CD4-positive, alpha-beta T cell treated with Interleukin-6 at 100 ng/mL for 8 hours (primary cell): ENCODE results near the gene HDAC7.

Source experiments
- DNase-seq: peaks from one replicate; pipeline ENCODE4 v3.0.0-alpha.2; 2020; ENCODE audit warnings: mixed read lengths, low spot score

Gene HDAC7

DNA sequence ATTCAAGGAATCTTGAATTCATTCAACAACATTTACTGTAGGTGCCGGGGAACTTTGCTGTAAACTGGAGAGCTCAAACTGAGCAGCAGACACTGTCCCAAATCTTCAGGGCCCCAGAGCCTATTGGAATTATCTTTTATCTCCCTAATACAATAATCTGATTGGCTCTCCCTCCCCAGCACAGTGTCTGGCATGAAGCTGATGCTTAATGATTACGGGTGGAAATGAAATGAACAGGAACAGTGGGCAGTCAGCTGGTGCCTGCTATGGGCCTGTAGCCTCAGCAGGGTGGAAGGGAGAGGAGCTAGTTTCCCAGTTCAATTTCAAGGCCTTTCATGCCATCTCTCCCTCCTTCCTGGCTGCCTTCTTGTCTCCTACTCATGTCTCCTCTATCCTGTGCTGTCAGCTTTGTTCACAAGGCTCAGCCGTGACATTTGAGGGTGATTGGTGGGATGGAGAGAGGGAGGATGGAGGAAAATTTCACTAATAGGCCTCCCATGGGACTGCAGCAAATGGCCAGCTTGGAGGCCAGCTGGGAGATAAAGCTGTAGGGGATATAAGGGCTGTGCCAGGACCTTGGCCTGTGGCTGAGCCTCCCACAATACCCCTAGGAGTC is 56.7 kb downstream of the HDAC7 start:
- no peak for DNase-seq

DNA sequence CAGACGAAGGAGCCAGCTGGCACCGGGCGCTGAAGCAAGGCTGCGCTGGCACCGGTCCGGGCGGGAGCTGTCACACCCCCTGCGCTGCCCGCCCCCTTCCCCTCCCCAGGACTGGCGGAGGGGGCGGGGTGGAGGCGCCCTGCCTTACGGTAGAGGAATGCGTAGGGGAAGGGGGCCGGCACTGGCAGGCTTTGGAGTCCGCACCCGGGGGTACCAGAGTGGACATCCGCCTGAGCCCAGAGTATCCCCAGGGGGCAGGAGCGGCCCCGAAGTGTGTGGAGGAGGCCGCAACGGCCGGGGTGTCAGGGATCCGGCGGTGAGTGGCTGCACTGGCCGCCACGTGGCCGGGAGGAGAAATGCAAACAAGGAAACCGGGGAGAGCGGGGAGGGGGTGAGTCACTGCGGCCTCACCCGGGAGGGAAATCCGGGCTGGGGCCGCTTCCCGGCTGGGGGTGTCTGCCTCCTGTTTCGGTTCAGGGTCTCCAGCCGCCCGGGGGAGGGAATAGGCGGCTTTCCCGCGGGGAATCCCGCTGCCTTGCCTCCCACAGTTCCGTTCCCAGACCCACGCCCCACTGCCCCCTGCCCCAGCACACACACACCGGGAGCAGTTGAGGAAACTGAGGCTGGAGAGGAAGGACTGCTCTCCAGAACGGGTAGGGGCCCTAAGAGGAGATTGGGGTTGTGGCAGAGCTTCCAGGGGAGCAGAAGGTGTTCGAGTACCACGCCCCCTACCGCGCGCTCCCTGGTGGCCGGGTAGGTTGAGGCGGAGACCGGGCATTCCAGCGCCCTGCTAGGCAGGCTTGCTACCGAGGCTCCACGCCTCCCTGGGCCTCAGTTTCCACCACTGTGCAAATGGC is 60.6 kb downstream of the HDAC7 start, which contains the start of gene RAPGEF3:
RAPGEF3 (minus strand) TSS at position 47 of the 857 bp plus-strand sequence. CDS start 324 bp downstream, outside the sequence.
- peak; percentile 68 for DNase-seq

DNA sequence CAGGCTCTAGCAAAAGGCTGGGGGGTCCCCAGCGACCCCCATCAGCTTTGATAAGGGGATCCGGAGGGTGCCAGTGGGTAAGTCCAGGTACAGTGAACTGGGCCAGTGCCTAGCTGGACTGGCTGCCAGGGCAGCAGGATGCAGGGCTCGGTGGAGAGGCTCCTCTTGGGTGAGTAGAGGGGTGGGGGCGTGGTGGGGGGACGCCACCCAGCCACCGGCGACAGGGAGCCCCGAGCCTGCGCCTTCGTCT is 61.2 kb downstream of the HDAC7 start:
- no peak for DNase-seq

DNA sequence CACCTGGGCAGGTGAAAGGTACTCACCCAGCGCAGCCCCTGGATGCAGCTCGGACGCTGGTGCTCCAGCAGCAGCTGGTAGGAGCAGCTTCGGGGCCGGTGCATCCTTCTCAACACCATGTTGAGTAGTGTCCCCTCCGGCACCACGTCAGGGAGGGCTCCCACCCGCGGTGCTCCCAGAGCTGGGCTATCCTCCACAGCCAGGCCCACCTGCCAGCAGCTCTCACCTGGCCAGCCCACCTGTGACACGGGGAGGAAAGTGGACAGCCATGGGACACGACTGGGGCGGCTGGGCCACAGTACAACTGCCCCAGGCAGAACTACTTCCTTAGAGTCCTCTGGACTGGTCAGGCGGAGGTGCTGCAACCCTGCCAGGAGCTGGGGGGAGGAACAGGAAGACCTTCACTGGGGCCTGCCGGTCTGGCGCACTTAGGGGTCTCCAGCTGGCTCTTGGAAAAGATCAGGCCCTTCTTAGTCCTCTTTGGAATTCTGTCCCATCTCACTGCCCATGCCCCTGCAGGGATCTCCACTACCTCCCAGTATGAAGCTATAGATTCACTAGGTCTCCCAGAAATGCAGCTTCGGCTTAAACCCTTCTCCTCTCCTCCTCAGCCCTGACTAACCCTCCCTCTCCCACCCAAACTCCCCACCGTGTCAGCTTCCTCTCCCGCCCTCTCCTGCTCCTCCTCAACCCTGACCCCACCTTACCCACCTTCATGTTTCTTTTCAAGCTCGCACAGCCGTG is 61.7 kb downstream of the HDAC7 start:
- DNase-seq: no peak

DNA sequence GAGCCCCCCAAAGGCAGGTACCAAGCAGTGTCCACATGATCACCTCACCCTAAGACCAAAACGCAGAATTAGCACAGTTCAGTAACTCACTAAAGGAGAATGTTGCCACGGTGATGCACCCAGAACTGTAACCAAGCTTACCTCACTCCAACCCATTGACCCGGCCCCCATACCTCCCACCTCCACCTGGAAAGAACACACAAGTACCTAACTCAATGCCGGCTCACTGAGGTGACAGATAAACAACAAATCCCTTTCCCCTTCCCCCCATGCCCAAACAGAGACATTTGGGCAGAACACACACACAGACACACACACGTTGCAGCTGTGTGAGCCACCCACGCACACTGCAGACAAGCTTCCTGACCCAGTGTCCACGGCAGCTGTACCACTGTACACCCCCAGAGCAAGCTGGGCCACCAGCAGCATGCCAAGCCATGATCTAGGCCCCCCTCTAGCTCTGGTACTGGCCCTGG is 62.3 kb downstream of the HDAC7 start:
- DNase-seq: no peak

DNA sequence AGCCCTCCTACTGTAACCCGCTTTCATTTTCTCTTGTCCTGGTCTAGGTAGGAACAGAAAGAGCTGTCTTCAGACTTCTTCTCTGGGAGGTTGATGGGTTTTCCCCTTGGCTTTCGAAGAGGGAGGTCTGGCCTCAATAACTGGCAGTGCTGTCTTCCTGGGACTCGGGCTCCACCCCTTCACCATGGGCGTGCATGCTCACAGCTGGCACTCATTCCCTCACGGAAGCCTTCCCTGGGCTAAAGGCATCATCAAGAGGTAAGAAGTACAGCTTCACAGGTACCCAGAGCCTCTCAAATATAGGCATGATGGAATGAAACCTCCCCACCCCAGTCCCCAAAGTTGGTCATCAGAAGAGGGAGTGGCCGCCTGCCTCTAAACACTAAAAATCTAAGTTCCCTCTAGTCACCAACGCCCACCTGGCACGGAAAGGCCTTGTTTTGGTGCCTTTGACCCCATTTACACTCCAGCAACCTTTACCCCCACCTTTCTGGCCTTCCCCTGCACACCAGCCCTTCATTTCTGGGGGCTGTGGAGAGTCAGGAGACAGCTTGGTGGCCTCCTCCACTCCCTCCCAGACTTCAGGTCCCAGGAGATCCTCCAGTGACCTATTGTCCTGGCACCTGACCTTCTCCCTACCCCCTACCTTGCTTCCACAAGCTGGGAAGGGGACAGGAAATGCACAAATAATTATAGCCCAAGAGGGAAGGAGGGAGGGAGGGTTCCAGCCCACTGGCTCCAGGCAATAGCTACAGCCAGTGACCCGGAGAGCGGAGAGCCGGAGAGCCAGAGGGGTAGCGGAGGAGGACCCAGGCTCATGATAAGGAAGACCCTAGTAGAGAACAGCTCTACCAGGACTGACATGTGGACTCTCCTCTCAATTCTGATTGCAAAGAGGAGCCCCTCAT is 63.8 kb downstream of the HDAC7 start:
- DNase-seq: no peak

DNA sequence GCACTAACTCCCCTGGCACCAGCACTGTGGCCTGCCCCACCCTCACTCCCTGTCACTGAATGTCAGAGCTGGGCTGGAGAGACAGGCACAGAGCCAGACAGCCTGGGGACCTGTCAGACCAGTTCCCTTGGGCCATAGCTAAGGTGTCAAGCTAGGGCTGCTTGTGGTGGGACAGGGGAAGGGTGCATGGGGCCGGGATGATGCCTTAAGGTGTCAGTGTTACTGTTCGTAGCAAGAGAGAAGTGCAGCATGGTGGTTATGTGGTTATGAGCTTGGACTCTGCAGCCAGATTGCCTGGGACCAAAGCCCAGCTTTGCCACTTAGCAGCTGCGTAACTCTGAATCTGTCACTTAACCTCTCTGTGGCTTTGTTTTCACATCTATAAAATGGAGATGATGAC is 64.8 kb downstream of the HDAC7 start:
- DNase-seq: no peak

DNA sequence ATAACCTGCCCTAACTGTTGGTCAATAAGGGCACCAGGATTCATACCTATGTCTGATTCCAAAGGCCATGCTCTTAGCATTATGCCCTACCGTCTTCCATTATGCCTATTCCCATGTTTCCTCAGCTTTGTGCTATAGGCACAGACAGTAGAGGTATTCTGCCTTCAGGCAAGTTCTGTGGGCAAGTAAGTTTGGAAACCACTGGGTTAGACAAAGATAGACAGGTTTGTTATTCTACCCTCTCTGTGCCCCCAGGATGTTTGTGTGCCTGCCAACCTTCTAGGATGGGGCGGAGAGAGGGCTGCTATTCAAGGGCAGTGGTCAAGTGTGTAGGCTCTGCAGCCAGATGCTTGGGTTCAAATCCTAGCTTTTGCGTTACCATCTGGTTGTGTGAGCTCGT is 65.6 kb downstream of the HDAC7 start:
- no peak for DNase-seq

DNA sequence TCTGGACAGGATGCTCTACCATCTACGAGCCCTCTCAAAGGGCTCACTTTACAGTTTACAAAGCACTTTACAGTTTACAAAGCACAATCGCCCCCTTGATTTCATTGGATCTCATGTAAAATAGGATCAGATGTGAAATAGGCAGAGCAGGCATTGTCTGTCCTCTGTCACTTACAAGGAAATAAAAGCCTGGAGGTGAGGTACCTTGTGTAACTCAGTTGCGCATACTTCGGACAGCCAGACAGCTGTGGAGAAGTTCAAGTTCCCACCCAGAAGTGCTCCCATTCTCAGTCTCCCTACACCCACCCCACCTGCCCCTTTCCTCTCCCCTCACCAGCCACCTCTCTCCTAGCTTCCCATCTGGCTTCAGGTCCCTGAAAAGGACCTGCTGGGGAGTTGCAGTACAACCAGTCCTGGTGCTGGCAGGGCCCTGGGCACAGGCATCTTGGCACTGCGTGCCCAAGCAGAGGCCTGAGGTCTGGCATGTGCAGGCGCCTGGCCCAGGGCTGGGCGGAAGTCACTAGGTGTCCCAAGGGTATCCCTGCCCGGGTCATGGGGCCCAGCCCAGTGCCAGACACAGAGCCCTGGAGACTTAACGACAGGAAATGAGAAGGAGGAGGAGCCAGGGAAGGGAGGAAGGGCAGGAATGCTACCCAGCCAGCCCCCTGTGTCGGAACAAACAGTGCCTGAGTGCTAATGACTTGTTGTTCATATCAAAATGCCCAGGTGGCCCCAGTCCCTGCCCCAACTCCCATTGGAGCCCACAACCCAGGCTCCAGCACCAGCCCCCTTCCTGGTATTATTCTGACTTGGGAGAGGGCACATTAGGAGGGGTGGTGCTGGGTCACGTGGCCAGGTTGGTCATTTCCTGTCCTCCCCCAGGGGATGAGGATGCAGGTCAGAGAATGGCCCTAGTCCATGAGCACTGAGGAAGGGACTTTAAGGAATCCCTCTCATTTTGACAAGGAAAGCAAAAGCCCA is 66.4 kb downstream of the HDAC7 start:
- DNase-seq: no peak

DNA sequence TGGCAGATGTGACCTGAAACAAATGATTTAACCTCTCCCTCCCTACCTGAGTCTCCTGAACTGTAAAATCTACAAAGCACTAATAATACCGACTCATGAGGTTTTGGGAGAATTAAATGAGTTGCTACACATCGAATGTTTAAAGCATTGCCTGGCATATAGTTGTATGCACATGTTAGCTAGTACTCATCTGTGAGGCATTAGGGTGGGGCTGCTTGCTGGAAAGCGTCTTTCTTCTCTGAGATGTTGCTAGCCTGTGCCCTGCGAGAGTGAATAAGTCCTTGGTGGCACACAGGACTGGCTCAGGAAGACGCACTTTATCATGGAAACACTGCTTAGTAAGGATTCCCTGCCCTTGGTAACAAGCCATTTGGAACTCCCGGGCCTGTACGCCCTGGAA is 67.2 kb downstream of the HDAC7 start:
- DNase-seq: no peak

DNA sequence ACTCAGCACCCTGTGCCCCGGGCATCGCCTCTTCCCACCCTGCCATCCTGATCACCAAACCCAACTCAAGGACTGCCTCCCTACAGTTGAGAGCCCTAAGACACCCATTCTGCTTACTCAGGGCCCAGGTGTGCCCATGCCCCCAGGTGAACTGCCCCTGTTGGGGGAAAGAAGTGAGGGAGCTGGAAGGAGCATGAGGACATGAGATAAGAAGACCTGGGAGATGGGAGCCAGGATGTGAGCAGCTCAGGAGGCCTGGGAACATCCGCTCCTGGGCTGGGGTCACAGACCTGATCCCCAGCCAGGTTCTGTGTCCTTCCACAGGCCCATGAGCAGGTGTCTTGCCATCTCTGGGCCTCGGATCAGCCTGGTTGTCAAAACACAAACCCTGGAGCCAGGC is 67.6 kb downstream of the HDAC7 start:
- no peak for DNase-seq

DNA sequence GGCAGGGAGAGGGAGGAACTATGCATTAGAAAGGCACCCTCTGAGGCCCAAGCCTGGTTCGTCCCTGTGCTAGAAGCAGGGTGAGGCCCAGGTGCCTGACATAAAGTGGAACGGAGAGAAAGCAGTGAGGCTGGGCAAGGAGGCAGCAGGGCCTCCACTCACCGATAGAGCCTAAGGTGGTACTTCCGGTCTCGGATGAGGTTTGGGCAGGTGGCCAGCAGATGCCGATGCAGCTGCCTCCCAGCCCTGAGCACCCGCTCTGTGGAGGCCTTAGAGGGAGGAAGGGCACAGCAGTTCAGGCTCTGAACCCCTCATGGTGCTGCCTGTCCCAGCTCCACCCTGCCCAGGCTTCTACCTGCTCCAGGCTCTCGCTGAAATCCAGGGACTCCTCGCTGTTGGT is 68.1 kb downstream of the HDAC7 start:
- DNase-seq: no peak

DNA sequence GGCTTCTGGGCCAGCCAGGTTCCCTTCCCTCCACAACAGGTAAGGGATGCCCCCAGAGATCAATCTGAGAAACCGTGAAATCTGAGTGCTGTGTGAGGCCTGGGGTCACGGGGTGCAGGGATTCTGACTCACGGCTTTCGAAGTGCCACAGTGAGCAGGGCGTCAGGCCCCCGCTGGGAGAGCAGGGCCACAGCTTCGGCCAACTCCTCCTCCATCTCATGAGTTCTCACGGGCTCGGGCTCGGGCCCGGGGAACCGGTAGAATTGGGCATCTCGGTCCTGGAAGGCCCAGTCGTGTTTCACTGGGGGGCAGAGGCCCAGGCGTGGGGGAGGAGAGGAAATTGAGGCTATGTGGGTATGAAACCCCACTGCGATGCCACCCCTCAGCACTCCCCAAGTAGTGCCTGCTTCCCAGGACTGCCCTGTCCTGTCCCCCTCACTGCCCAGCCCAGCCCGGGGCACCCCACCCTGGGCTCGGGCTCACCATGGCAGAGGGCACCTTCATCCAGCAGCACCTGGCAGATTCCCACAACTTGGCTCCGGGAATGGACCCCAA is 68.7 kb downstream of the HDAC7 start:
- DNase-seq: no peak

DNA sequence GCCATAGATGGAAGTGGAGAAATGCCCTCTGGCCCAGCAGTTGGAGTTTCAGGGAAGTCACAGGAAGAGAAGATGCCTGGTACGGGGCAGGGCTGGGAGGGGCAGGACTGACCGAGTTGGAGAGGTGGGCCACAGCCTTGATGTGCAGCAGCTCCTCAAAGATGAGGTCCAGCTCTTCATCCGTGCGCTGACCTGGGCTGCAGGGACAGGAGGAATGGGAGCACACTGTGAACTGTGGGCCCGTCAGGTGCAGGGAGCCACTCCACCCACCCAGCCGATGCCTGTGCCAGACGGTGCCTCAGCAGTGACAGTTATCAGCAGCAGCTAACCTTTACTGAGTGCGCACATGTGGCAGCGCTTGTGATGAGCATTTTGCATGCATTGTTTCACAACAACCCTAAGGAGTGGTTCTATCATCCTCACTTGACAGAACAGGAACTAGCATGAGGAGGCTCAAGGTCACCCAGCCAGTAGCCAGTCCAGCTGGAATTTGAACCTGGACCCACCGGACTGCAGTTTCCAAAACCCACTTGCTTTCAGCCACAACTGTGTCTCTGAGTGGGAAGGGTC is 69.4 kb downstream of the HDAC7 start:
- no peak for DNase-seq

DNA sequence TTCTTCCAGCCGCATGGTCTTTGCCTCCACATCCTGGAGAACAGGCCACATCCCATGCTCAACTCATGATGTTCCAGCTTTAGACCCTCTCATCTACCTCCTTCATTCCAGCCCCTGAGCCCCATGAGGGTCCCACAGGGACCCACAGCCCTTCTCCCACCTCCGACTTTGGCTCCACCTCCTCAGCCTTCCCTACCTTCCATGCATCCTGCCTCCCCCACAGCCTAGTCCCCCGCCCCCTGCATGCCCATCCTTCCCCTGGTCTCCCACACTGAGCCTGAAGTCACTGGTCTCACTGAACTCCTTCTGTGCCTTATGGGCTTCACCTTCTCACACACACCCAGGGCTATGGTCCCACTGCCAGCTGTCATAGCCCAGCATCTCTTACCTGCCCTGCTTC is 70.8 kb downstream of the HDAC7 start:
- DNase-seq: no peak

DNA sequence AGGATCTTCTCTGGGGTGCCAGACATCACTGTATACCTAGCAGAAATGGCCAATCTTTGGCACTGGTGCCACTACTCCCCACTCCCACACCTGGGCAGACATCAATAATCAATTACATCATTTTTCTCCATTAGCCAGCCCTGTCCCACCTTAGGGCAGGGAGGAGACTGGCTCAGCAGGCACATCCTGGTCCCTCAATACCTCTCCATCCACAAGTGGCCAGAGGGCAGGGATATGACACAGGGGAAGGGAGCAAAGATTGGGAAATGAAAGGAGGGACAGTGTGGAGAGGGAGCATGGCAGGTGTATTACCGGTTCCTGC is 71.2 kb downstream of the HDAC7 start:
- no peak for DNase-seq

DNA sequence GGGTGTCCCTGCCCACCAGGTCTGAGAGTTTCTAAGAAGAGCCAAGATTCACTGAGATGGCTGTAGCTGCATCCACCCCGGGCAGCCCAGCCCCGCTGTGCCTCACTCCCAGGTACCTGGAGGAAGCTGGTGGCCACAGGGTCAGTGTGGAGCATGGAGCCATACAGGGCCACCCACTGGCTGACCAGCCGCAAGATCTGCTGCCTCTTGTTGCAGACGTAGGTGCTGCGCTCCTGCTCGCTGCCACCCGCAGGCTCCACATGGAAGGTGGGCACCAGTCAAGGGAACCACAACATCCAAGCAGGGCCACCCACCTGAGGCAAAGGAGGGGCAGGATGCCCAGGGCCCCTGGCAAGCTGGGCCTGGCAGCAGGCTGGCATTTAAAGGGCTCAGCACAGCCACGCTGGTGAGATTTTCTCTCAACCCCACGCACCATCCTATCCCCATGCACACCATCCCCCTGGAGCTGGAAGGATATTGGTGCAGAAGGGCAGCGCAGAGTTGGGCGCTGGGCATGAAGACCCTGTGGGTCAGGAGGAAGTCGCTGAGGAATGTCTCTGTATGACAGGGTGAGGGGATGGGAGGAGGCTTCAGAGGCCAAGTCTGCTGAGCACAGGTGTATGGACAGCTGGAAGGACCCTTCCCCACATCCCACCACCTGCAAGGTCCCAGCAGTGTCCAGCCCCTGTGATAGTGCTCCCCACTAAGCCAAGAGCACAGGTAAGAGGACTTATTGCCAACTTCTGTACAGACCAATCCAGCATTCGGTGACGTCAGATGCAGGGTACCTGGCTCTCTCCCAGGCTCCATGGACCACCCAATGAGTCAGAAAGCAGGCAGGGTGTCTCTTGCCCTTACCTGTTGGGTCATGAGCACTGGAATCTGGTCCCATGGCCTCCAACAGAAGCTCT is 71.9 kb downstream of the HDAC7 start:
- no peak for DNase-seq

DNA sequence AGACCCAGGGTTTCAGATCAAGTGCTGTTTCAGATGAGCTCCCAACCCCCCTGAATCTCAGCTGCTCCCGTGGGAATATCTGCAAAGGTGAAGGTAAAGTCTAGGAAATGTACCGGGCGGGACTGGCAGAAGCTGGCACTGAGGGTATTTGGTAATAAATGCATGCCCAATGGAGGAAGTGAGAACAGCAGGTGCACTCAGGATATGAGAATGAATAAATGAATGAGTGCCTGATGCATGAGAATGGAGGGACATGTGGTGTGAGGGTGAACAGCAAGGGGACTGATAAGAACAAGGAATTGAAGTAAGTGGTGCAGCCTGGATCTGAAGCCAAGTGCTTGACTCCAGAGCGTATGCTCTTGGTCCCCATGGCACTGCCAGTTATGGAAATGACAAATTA is 72.6 kb downstream of the HDAC7 start:
- DNase-seq: no peak

DNA sequence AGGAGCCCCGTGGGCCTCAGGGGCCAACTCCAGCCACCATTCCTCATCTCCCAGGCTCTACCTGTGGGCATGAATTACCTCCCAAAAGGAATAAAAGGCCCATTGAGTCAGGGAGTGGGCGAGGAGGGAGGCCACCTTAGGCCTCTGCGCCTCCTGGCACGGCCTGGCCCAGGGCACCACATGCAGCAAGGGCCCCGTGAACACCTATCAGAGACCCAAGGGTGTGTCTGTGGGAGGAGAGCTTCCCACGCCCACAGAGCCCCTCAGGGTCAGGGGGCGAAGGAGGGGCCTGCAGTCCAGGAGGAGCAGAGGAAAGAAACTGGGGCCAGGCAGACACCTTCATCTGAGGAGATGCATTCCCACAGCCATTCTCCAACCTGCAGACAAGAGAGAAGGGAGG is 73.2 kb downstream of the HDAC7 start:
- DNase-seq: no peak
